DMS 273 treated with DMSO at 0.1 percent for 48 hours (cell line): ENCODE data around the gene LEMD1.
"Not testable (repeated sequence)": the region's sequence is repeated elsewhere in the genome, so short reads cannot be mapped to it uniquely, and the experiment has no call there.

ENCODE experiments used
- DNase-seq: peaks from one replicate; lab custom pipeline; 2025; lab: John Stamatoyannopoulos, UW

The LEMD1 gene

DNA sequence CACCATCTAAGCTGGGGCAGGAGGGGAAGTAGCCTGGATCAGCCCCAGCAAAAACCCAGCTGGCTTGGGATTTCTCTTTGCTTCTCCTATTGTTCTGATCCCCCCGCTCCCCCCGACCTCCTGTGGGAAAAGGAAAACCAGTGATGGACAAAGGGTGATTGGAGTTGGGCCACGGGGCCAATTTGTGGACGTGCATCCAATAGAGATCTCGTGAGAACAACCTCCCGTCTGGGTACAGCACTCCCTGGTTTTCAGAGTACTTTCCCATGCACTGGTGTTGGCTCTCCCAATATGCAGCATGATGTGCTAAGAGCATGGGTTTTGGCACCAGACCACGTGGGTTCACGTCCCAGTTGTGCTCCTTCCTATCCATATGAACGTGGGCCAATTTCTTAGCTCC is 25.0 kb upstream of the LEMD1 start:
- no peak for DNase-seq

DNA sequence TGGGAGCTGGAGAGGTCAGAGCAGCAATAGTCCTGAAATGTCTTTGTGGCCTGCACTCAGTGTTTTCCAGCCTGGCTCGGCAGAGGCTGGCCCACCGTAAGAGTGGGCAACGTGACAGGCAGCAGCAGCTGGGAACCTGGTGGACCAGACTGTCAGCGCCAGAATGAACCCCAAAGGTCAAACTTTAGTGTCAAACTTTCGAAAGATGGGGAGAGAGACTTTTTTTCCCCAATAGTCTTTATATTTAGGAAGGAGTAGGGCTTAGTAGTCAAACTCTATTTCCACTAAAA is 23.7 kb upstream of the LEMD1 start:
- DNase-seq = no peak

DNA sequence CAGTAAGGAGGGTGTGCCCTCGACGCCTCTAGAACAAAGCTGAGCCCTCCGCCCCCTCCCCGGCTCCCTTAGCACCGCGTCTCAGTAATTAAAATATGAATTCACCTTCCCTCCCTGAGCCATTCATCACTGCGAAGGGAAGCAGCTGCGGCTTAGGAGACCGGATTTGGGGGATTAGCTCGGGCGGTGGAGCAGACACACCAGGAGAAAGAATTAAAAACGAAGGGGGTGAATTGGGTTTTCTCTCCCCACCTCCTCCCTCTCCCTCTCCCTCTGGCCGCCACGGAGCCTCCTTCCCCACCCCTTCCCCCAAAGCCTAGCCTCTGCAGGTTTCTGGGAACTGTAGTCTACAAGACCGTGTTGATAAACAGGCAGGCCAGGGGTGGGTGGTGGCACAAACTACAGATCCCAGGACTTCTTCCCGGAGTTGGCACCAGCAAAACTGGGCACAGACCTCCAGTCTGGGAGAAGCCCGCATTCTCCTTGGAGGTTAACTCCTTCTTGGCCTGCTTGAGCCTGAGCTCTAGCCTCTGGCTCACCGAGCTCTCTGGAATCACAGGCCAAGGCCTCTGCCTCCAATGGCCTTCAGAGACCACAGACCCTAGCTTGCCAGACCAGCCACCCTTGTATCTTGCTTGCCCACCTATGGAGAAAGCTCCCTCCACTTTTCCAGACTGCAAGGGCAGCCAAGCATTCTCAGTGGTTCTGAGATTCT is 23.2 kb upstream of the LEMD1 start:
- peak; percentile 25 for DNase-seq

- no peak for DNase-seq
Observed at GRCh38 chr1:205444300-205444930, 22.6 kb upstream of the LEMD1 start.

- no peak for DNase-seq
Observed at GRCh38 chr1:205443585-205444299, 21.9 kb upstream of the LEMD1 start.

DNA sequence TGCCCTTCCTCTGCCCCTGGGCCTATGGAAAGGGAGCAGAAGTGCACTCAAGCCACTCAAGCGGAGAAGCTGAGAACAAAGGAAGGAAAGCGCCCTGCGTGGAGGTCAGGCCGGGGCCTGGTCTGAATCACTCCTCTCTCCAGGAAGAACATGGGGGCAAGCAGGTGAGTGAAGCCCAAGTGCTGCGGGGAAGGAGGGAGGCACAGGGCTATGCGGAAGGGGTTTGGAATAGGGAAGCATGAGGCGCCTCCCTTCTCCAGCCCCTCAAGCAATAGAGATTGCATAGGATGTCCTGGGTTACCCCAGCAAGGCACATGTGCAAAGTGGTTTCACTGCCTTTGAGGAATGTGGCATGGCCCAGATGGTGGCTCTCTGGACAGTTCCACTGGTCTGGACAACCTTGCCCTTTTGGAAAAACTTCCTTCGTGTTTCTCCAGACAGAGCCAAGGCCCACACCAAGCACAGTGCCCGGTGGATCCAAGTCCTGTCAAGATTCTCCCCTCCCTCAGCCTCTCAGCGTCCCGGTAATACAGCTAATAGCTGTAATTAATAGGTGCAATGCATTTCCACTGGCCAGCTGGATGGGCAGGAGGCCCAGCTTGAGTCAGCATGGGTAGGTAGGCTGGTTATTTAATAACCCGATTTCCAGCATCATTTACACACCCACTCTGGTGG is 20.3 kb upstream of the LEMD1 start:
- DNase-seq = no peak

DNA sequence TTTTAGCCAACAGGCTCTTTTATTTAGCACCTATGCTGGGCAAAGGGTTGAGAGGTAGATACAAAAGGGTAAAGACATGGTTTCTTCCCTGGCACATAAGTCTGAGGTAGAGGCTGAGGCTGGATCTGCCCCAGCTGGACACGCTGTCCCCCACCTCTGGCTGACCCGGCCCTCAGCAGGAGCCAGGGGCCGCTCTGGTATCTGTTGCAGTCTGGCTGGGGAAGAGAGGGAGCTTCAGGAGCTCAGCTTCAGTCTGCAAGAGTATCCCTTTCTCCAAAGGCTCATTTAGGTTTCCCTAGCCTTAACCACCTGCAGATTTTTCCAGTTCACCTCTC is 19.8 kb upstream of the LEMD1 start:
- DNase-seq = no peak

DNA sequence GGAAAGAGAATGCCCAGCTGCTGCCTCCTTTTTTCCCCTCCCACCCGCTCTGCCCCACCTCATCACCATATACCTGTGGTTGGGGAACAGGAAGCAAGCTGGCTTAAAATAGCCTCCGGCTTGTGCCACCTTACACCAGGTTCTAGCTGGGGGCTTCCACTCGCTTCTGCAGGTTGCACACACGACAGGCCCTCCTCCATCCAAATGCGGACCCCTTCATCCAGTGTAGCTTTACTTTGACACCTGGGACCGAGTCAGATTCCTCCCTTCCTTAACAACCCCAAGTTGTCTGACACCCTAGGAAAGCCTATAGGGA is 19.4 kb upstream of the LEMD1 start:
- DNase-seq = no peak

DNA sequence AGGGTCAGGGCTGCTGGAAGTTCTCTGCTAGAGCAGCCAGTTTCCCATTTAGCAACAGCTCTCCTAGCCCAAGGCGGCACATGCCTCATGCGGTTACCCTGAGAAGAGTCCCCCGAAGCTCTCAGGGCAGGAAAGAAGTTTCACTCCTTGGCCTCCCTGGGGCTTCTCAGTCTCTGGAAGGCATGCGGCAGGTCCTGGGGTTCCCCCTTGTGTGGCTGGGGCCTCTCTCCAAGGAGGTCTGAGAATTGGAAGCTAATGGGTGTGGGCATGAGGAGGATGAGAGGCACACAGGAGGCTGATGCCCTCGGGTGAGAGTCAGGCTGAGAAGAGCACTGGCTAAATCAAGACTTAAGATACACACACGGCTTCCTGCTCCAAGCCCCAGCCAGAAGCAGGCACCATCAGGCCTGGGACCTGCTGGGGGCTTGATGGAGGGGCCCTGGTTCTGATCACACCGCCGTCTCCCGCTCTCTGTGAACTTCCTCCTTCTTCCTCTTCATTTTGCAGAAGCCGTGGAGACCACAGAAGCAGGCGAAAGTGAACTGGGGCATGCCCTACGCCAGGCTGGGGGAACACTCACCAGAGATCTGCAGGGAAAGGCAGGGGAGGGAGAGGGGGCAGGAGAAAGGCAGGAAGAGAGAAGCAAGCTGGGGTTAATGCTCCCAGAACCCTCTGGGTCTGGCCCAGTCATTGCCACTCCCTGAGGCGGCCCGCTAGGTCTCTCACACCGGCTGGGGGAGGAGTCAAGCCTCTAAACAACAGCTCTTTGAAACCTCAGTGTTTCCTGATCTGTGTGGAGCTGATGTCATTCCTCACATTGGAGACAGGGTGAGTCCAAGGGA is 18.8 kb upstream of the LEMD1 start:
- DNase-seq = no peak

GRCh38 chr1:205440121-205440475 is 18.2 kb upstream of the LEMD1 start:
- no peak for DNase-seq

GRCh38 chr1:205438213-205439158 is 16.6 kb upstream of the LEMD1 start:
- peak; percentile 39 for DNase-seq

GRCh38 chr1:205437570-205437969 is 15.7 kb upstream of the LEMD1 start:
- no peak for DNase-seq

DNA sequence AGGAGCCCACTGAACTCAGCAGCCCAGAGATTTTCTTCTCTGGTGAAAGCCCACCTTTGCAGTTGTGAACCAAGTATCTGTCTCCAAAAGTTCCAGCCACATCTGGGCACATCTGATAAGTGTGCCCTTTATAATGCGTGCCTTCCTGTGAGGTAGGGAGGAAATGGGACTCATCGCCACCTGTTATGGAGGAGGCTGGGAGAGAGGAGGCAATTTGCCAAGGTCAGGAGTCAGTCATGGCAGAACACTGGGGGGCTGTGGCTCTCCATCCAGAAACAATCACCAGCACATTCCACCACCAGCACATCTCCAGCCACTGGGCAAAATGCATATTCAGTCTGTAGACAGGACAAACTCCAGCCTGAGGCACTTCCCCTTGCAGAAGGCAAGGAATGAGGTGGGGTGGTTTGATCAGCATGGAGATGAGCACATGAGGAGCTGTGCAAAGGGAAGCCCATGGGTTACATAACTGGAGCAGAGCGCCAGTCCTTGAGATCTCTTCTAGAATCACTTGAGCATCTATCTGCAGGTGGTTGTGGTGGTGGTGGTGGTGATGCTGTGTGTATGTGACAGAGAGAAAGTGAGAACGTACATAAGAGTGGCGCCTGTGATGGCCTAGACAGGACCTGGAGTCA is 15.0 kb upstream of the LEMD1 start:
- DNase-seq = no peak

- DNase-seq = no peak
Observed at GRCh38 chr1:205435578-205436573, 14.0 kb upstream of the LEMD1 start.

- no peak for DNase-seq
Observed at GRCh38 chr1:205434738-205435137, 12.9 kb upstream of the LEMD1 start.

DNA sequence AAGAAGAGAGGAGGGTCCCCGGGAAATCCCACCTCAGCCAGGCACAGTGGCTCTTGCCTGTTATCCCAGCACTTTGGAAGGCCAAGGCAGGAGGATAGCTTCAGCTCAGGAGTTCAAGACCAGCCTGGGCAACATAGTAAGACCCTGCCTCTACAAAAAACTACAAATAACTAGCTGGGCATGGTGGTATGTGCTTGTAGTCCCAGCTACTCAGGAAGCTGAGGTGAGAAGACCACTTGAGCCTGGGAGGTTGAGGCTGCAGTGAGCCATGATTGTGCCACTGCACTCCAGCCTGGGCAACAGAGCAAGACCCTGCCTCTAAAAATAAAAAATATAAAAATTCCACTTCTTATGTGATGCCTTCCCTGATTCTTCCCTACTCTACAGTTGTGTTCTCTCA is 10.8 kb upstream of the LEMD1 start:
- not testable (repeated sequence) for DNase-seq

GRCh38 chr1:205432116-205432515 is 10.3 kb upstream of the LEMD1 start:
- no peak for DNase-seq

- no peak for DNase-seq
Observed at GRCh38 chr1:205430696-205431305, 8.9 kb upstream of the LEMD1 start.
